B cell (primary cell): ENCODE measurements around the gene CEP250. TPM values are rescaled to one million over a fixed set of nuclear protein-coding genes. Genes with fewer than 3 reads are reported as not detected.

Experiments used
- ATAC-seq: fragments of 200-7000 bp; cut with Tn5 transposase; one replicate; pipeline ENCODE4 v1.10.0; 2021; ENCODE audit warnings: low read depth, mild to moderate bottlenecking, moderate number of reproducible peaks, moderate library complexity
- CTCF ChIA-PET: fragments of 350-600 bp; sonication (Branson Sonifier 250); formaldehyde crosslinking; loops from one replicate; lab custom pipeline; 2021; ENCODE audit warnings: antibody characterized with exemption, inconsistent platforms; lab: Charles Lee
- POLR2A ChIA-PET: fragments of 350-600 bp; sonication (Branson Sonifier 250); formaldehyde crosslinking; loops from one replicate; lab custom pipeline; 2021; ENCODE audit warnings: antibody characterized with exemption; lab: Charles Lee
- DNase-seq: peaks from one replicate; pipeline ENCODE4 v3.0.0; 2013
- H2AFZ ChIP-seq: 2 replicates; pipeline ENCODE4 v1.6.1; 2012; ENCODE audit warnings: mild to moderate bottlenecking, low read depth, low read length; ENCODE audit not compliant: insufficient read depth, poor library complexity, severe bottlenecking
- H3K27ac ChIP-seq, 2 donors: 1 replicate in 1 of 2; 2 replicates in 1 of 2; pipeline ENCODE4 v1.5.1; 2012 to 2013; ENCODE audit warnings: low read length in 2 of 2, mild to moderate bottlenecking in 2 of 2, moderate library complexity in 1 of 2
- H3K27me3 ChIP-seq, 4 experiments: fragments of 200-600 bp in 1 of 4; sonication (generic) in 1 of 4; replicated peaks in 1 of 4; 1 replicate in 2 of 4; 2 replicates in 2 of 4; pipeline versions ENCODE4 v1.6.1 to v1.7.0; 2013 to 2016; ENCODE audit warnings: low read length in 3 of 4, mild to moderate bottlenecking in 2 of 4, mixed read lengths in 1 of 4, moderate library complexity in 1 of 4; ENCODE audit not compliant: insufficient read depth in 4 of 4, control insufficient read depth in 3 of 4; ENCODE audit errors: control extremely low read depth in 1 of 4
- H3K36me3 ChIP-seq, 2 experiments: replicated peaks in 1 of 2; 1 replicate in 1 of 2; 2 replicates in 1 of 2; pipeline versions ENCODE4 v1.6.1 to v1.7.1; 2013; ENCODE audit warnings: low read length in 1 of 2; ENCODE audit not compliant: insufficient read depth in 2 of 2, control insufficient read depth in 1 of 2; ENCODE audit errors: control extremely low read depth in 1 of 2, extremely low read depth in 1 of 2
- H3K4me1 ChIP-seq, 2 donors: fragments of 200-600 bp in 1 of 2; sonication (generic) in 1 of 2; 1 replicate in 1 of 2; 2 replicates in 1 of 2; pipeline versions ENCODE4 v1.5.1 to v1.6.1; 2013 to 2017; ENCODE audit warnings: low read length in 2 of 2; ENCODE audit not compliant: control insufficient read depth in 2 of 2, insufficient read depth in 2 of 2
- H3K4me2 ChIP-seq: replicated peaks from 2 replicates; pipeline ENCODE3; 2012; ENCODE audit warnings: mild to moderate bottlenecking, low read depth, low read length; ENCODE audit not compliant: poor library complexity, severe bottlenecking
- H3K4me3 ChIP-seq, 5 experiments: fragments of 200-600 bp in 1 of 5; sonication (generic) in 1 of 5; 1 replicate in 3 of 5; 2 replicates in 2 of 5; pipeline versions ENCODE4 v1.5.1 to v1.7.0; 2011 to 2016; ENCODE audit warnings: low read length in 4 of 5, mild to moderate bottlenecking in 4 of 5, low read depth in 2 of 5, control low read depth in 1 of 5, moderate library complexity in 1 of 5; ENCODE audit not compliant: insufficient read depth in 1 of 5; ENCODE audit errors: control extremely low read depth in 1 of 5, extremely low read depth in 1 of 5
- H3K79me2 ChIP-seq: fragments of 200-600 bp; sonication (generic); one replicate; pipeline ENCODE4 v1.6.0; 2016; ENCODE audit warnings: low read length; ENCODE audit not compliant: control insufficient read depth, insufficient read depth
- H3K9ac ChIP-seq: fragments of 200-600 bp; sonication (generic); 2 replicates; pipeline ENCODE4 v1.6.1; 2017; ENCODE audit warnings: mild to moderate bottlenecking, low read length, moderate library complexity
- H3K9me3 ChIP-seq, 3 donors: one replicate each; pipeline versions ENCODE4 v1.6.1 to v1.7.1; 2013; ENCODE audit warnings: low read length in 2 of 3; ENCODE audit not compliant: control insufficient read depth in 2 of 3, insufficient read depth in 1 of 3; ENCODE audit errors: control extremely low read depth in 1 of 3
- H4K20me1 ChIP-seq: 2 replicates; pipeline ENCODE4 v1.6.0; 2012; ENCODE audit warnings: mild to moderate bottlenecking, low read length; ENCODE audit not compliant: insufficient read depth, control insufficient read depth, poor library complexity, severe bottlenecking
- H3K27ac Mint-ChIP-seq: one replicate; pipeline ENCODE4 v1.8.0; 2021; ENCODE audit warnings: mixed read lengths
- H3K27me3 Mint-ChIP-seq: one replicate; pipeline ENCODE4 v1.8.0; 2021; ENCODE audit warnings: mixed read lengths
- H3K4me1 Mint-ChIP-seq: one replicate; pipeline ENCODE4 v1.8.0; 2021; ENCODE audit warnings: mixed read lengths
- H3K4me3 Mint-ChIP-seq: one replicate; pipeline ENCODE4 v1.8.0; 2021; ENCODE audit warnings: mixed read lengths
- H3K9me3 Mint-ChIP-seq: one replicate; pipeline ENCODE4 v1.8.0; 2022; ENCODE audit warnings: mixed read lengths; ENCODE audit not compliant: insufficient read depth
- EZH2 ChIP-seq: IDR thresholded peaks from 2 replicates; pipeline ENCODE4 v1.6.1; 2012; ENCODE audit warnings: borderline replicate concordance, low read depth, mild to moderate bottlenecking, moderate library complexity, low read length; ENCODE audit not compliant: insufficient read depth, poor library complexity, severe bottlenecking
- WGBS: methylation state at CpG from one replicate; pipeline ENCODE4 v1.1.5; 2013; ENCODE audit warnings: missing lambda C conversion rate; ENCODE audit not compliant: insufficient coverage; 5-methylcytosine and 5-hydroxymethylcytosine counted together
- intact Hi-C: fragments of 100-400 bp; cut with micrococcal nuclease; formaldehyde crosslinking; loops from one replicate; pipeline ENCODE4 v1.10.0; 2022
- polyA plus RNA-seq: library from polyadenylated mRNA; depleted of rRNA; stranded (reverse); fragments of >200 nt; gene quantifications from 2 replicates; pipeline ENCODE4 v1.2.3, GENCODE V29; 2012
- total RNA-seq, 2 donors: library from RNA; stranded (reverse); fragments of 120-200 nt in 1 of 2; gene quantifications; 1 replicate in 1 of 2; 2 replicates in 1 of 2; pipeline versions ENCODE4 v1.2.3 to v1.2.4, GENCODE V29; 2013 to 2022
- TF ChIP-seq, protein P1 (sequence below): fragments of 200-600 bp; IDR thresholded peaks from one replicate; pipeline ENCODE4 v1.8.0; 2022; ENCODE audit warnings: antibody characterized with exemption, mild to moderate bottlenecking

CEP250 gene
- total and polyA plus RNA-seq, 2 donors (not counting 1 experiment from before 2014, with no cell fraction given), result 14.6 to 78.5 TPM

DNA sequence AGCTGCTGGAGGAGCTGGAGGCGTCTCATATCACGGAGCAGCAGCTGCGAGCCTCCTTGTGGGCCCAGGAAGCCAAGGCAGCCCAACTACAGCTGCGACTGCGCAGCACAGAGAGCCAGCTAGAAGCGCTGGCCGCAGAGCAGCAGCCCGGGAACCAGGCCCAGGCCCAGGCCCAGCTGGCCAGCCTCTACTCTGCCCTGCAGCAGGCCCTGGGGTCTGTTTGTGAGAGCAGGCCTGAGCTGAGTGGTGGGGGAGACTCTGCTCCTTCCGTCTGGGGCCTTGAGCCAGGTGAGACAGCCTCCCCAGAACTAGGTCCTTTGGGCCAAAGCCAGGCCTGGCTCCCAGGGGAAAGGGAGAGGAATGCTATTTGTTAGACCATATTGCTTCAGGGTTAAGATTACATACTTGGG lies 42.4 kb downstream of the CEP250 start:
- WGBS, result 98% methylated on average over 9 of the region's 9 CpGs
- intact Hi-C loops, result no loop called here
- Histone ChIP-seq H3K79me2 (peaks cover 30% of the 10 kb centered on the region), H3K4me3 (no peak overlapping the region), H2AFZ (no peak overlapping the region), H3K27me3 (no peaks in the 10 kb centered on the region), H3K4me1 (peaks cover 15 to 20% of the 10 kb centered on the region in 2 donors), H3K27ac (no peak overlapping the region), H3K9me3 (no peaks in the 10 kb centered on the region), H3K9ac (no peak overlapping the region), H4K20me1 (peaks cover 21% of the 10 kb centered on the region), H3K4me2 (no peak overlapping the region), H3K36me3 (peaks cover 13 to 84% of the 10 kb centered on the region in 2 experiments)
- ATAC-seq (no peak), DNase-seq (no peak)
- H3K27me3 Mint-ChIP-seq, result no peaks in the 10 kb centered on the region
- no peak overlapping the region for H3K4me3 Mint-ChIP-seq
- no peak overlapping the region for H3K27ac Mint-ChIP-seq
- H3K9me3 Mint-ChIP-seq, result no peaks in the 10 kb centered on the region
- ChIA-PET POLR2A (no interaction called here), CTCF (no interaction called here)
- TF ChIP-seq, protein P1, sequence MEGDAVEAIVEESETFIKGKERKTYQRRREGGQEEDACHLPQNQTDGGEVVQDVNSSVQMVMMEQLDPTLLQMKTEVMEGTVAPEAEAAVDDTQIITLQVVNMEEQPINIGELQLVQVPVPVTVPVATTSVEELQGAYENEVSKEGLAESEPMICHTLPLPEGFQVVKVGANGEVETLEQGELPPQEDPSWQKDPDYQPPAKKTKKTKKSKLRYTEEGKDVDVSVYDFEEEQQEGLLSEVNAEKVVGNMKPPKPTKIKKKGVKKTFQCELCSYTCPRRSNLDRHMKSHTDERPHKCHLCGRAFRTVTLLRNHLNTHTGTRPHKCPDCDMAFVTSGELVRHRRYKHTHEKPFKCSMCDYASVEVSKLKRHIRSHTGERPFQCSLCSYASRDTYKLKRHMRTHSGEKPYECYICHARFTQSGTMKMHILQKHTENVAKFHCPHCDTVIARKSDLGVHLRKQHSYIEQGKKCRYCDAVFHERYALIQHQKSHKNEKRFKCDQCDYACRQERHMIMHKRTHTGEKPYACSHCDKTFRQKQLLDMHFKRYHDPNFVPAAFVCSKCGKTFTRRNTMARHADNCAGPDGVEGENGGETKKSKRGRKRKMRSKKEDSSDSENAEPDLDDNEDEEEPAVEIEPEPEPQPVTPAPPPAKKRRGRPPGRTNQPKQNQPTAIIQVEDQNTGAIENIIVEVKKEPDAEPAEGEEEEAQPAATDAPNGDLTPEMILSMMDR, result no peak
- no peak for TF ChIP-seq EZH2
- peaks cover 22% of the 10 kb centered on the region for H3K4me1 Mint-ChIP-seq

DNA sequence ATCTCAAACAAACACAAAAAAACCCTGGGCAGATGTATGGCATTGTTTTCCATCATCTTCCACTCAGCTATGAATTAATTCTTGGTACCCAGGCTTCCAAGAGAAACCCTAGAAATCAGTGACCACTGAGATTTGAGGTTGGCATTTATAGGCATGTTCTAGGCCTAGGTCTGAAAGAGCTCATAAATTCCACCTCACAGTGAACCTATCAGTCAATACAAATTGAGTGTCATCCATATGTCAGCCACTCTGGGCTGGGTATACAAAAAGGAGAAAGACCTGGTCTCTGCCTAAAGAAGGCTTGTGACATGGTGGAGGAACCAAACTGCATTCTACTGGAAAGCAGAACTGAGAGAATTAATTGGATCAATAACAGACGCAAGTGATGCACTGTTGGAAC lies 43.9 kb downstream of the CEP250 start:
- peaks cover 25 to 31% of the 10 kb centered on the region in 2 donors for H3K4me1 ChIP-seq
- WGBS, result 75% methylated on average over 1 of the region's 1 CpG
- POLR2A ChIA-PET, result no interaction called here

More for the DNA sequence above, 43.9 kb downstream of the CEP250 start:
- H3K79me2 ChIP-seq, result peaks cover 26% of the 10 kb centered on the region
- H3K9me3 ChIP-seq, result no peaks in the 10 kb centered on the region
- H3K9ac ChIP-seq, result no peak overlapping the region
- no peaks in the 10 kb centered on the region for H3K9me3 Mint-ChIP-seq
- TF ChIP-seq, protein P1, result no peak
- no peak for TF ChIP-seq EZH2
- H3K27me3 ChIP-seq, result no peaks in the 10 kb centered on the region
- no peak overlapping the region for H3K4me2 ChIP-seq
- H3K4me1 Mint-ChIP-seq, result peaks cover 31% of the 10 kb centered on the region
- no peaks in the 10 kb centered on the region for H3K27me3 Mint-ChIP-seq
- no peak for DNase-seq
- peaks cover 16 to 84% of the 10 kb centered on the region in 2 experiments for H3K36me3 ChIP-seq
- peaks cover 36% of the 10 kb centered on the region for H4K20me1 ChIP-seq
- CTCF ChIA-PET, result interaction anchor here (1.3 to 2.2 kb wide), 2 partner anchors 35 to 43 kb away, joined by 4 to 7 read pairs; partner anchors contain the start of gene ERGIC3
- peak overlapping the region; percentile 27 for H3K27ac Mint-ChIP-seq
- H3K27ac ChIP-seq, result no peak overlapping the region
- H2AFZ ChIP-seq, result no peak overlapping the region
- intact Hi-C loops, result no loop called here
- H3K4me3 Mint-ChIP-seq, result no peak overlapping the region
- no peak overlapping the region for H3K4me3 ChIP-seq
- no peak for ATAC-seq
